Right lobe of liver (tissue), 6 donors: ENCODE results near the gene ROPN1L. TPM values are rescaled to one million over a fixed set of nuclear protein-coding genes. Genes with fewer than 3 reads are reported as not detected.

Experiments used
- ATAC-seq, 4 donors: fragments of 200-7000 bp; cut with Tn5 transposase; one replicate each; pipeline ENCODE4 v1.9.1; 2020; ENCODE audit warnings: mild to moderate bottlenecking in 4 of 4, moderate library complexity in 4 of 4
- DNase-seq, 3 donors: peaks; one replicate each; pipeline ENCODE4 v3.0.0-alpha.2; 2020
- H3K27ac ChIP-seq, 3 donors: fragments of 200-600 bp; one replicate each; pipeline ENCODE4 v1.8.0; 2022
- H3K27me3 ChIP-seq, 2 donors: fragments of 200-600 bp; one replicate each; pipeline ENCODE4 v1.8.0; 2022
- H3K36me3 ChIP-seq, 4 donors: fragments of 200-600 bp; sonication (generic) in 1 of 4; one replicate each; pipeline versions ENCODE4 v1.5.1 to v1.8.0; 2017 to 2022; ENCODE audit warnings: control low read depth in 1 of 4
- H3K4me1 ChIP-seq, 4 donors: fragments of 200-600 bp; sonication (generic) in 1 of 4; one replicate each; pipeline versions ENCODE4 v1.5.1 to v1.8.0; 2017 to 2022; ENCODE audit warnings: control low read depth in 1 of 4
- H3K4me3 ChIP-seq, 3 donors: fragments of 200-600 bp; one replicate each; pipeline ENCODE4 v1.8.0; 2022
- H3K9me3 ChIP-seq, 4 donors: fragments of 200-600 bp; sonication (generic) in 1 of 4; one replicate each; pipeline versions ENCODE4 v1.5.1 to v1.8.0; 2017 to 2022; ENCODE audit warnings: control low read depth in 1 of 4
- POLR2A ChIP-seq: fragments of 450-650 bp; IDR thresholded peaks from one replicate; pipeline ENCODE4 v1.6.1; 2017; ENCODE audit warnings: antibody characterized with exemption, mild to moderate bottlenecking
- WGBS: methylation state at CpG from one replicate; pipeline ENCODE4 v1.1.6; 2018; ENCODE audit warnings: low coverage, low lambda C conversion rate; ENCODE audit not compliant: insufficient coverage; ENCODE audit errors: missing lambda C conversion rate; 5-methylcytosine and 5-hydroxymethylcytosine counted together
- intact Hi-C, 2 donors: fragments of 100-400 bp; cut with DNase I; formaldehyde crosslinking; loops; one replicate each; pipeline versions ENCODE4 v1.11.2 to v1.14.1; 2022
- total RNA-seq, 6 experiments: library from RNA; depleted of rRNA in 2 of 6; stranded (reverse); fragments of >200 nt in 2 of 6; fragmentation: NEBNext Ultra II Directional in 3 of 6; extraction: Animal tissue kit (Norgen Biotek cat#: 25700) in 3 of 6; gene quantifications; one replicate each; pipeline versions ENCODE4 v1.1.0 to v1.2.4, GENCODE V29; 2016 to 2023
- TF ChIP-seq, protein P1 (sequence below), 4 donors: fragments of 200-600 bp in 3 of 4; fragments of 450-650 bp in 1 of 4; IDR thresholded peaks; one replicate each; pipeline versions ENCODE4 v1.5.1 to v1.8.0; 2016 to 2022; ENCODE audit warnings: antibody characterized with exemption in 4 of 4, mild to moderate bottlenecking in 2 of 4
- donor health status: DM: no; HTN: yes; CAD: no.
- donor health status: DM: no; HTN: no; CAD: no.
- donor health status: DM: no; HTN: no; CAD: no.
- donor health status: DM: no; HTN: yes; CAD: no.
- donor health status: DM: no; HTN: yes; CAD: no.

ROPN1L gene
- total RNA-seq, 6 experiments from 2014 or later: 0.24 to 0.83 (median 0.40) TPM; not detected in 2

DNA sequence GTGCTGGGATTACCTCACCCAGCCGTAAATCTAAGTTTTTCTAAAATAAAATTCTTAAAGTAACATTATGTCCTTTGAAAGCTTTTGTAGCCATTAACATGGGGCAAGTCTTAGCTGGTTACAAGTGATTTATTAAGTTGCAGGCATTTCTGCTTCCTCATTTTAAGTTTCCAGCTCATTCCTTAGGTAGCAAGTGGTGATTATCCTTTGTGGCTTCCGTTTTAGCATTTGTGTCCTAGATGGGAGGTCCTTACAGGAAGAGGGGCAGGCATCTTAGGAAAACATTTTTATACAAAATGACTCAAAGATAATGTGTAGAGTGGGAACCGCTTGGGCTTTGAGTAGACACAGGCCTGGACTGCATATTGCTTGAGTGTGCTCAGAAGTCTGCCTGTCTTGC, 35.0 kb upstream of the ROPN1L start:
- no peak for DNase-seq
- no peaks in the 10 kb centered on the region for H3K27me3 ChIP-seq
- H3K4me3 ChIP-seq: no peak overlapping the region
- 75% methylated on average over 3 of the region's 3 CpGs for WGBS
- no peak for ATAC-seq
- no peaks in the 10 kb centered on the region for H3K4me1 ChIP-seq
- no peak overlapping the region for H3K27ac ChIP-seq
- H3K9me3 ChIP-seq: no peaks in the 10 kb centered on the region
- H3K36me3 ChIP-seq: peaks cover 0 to 100% (median 47%) of the 10 kb centered on the region in 4 donors
- TF ChIP-seq, protein P1, sequence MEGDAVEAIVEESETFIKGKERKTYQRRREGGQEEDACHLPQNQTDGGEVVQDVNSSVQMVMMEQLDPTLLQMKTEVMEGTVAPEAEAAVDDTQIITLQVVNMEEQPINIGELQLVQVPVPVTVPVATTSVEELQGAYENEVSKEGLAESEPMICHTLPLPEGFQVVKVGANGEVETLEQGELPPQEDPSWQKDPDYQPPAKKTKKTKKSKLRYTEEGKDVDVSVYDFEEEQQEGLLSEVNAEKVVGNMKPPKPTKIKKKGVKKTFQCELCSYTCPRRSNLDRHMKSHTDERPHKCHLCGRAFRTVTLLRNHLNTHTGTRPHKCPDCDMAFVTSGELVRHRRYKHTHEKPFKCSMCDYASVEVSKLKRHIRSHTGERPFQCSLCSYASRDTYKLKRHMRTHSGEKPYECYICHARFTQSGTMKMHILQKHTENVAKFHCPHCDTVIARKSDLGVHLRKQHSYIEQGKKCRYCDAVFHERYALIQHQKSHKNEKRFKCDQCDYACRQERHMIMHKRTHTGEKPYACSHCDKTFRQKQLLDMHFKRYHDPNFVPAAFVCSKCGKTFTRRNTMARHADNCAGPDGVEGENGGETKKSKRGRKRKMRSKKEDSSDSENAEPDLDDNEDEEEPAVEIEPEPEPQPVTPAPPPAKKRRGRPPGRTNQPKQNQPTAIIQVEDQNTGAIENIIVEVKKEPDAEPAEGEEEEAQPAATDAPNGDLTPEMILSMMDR (IDR thresholded peaks at IDR 0.05): no peak
- no peak for TF ChIP-seq POLR2A
- intact Hi-C loops: no loop called here

DNA sequence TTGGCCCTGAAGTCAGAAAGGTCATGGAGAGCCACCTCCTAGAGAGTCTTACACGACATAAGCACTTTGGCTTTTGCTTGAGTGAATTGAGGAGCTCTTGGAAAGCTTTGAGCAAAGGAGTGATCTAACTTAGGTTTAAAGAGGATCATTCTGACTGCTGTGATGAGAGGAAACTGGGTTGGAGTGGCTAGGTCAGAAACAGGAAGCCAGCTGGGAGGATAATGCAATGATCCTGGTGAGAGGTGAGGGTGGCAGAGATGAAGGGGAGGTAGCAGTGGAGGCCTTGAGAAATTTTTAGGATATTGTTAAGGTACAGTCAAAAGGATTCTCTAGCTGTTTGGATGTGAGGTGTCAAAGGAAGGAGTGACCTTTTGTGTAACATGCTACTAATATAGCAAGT, 32.2 kb upstream of the ROPN1L start:
- ATAC-seq: no peak
- Histone ChIP-seq H3K9me3 (no peaks in the 10 kb centered on the region), H3K4me1 (no peaks in the 10 kb centered on the region), H3K27me3 (no peaks in the 10 kb centered on the region), H3K4me3 (no peak overlapping the region), H3K36me3 (peaks cover 1 to 98% (median 46%) of the 10 kb centered on the region in 4 donors), H3K27ac (no peak overlapping the region)
- 92% methylated on average over 1 of the region's 1 CpG for WGBS
- no peak for DNase-seq
- TF ChIP-seq, protein P1 (IDR thresholded peaks at IDR 0.05): no peak
- TF ChIP-seq POLR2A: no peak
- intact Hi-C loops: no loop called here

DNA sequence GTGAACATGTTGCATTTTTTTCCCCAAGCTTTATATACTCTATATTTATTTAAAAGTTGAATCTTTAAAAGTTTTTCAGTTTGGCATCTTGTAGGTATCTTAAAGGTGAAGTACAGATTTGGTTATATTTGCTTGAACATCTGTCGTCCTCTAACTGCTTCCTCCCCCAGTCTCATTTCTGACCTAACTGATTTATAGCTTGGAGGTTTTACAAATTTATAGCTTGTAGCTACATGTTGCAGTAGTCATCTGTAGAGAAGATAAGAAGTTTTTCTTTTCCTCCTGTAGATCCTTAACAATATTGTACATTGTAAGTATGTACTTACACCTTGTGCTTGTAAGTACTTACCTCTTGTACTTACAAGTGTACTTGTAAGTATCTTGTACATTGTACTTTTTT, 31.0 kb upstream of the ROPN1L start:
- intact Hi-C loops: no loop called here
- H3K36me3 ChIP-seq: peaks cover 4 to 97% (median 44%) of the 10 kb centered on the region in 4 donors
- TF ChIP-seq POLR2A: no peak
- TF ChIP-seq, protein P1 (IDR thresholded peaks at IDR 0.05): no peak

DNA sequence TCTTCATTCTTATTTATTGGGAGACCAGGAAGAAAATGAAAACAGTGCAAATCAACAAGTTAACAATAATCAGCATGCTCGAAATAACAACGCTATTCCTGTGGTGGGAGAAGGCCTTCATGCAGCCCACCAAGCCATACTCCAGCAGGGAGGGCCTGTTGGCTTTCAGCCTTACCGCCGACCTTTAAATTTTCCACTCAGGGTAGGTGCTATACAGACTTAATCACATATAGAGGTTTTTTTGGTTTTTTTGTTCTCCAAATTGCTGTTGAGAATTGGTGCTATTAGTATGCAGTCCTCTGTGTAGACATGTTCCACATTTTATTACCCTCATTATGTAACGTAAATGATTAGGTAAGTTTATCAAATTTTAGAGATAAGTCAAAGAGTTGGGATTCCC, 30.3 kb upstream of the ROPN1L start:
- intact Hi-C loops: no loop called here
- peaks cover 4 to 97% (median 42%) of the 10 kb centered on the region in 4 donors for H3K36me3 ChIP-seq

More for the DNA sequence above, 31.0 kb upstream of the ROPN1L start:
- Histone ChIP-seq H3K27me3 (no peaks in the 10 kb centered on the region), H3K4me1 (no peaks in the 10 kb centered on the region), H3K9me3 (no peaks in the 10 kb centered on the region), H3K27ac (no peak overlapping the region), H3K4me3 (no peak overlapping the region)
- no peak for ATAC-seq
- WGBS: 85% methylated on average over 1 of the region's 1 CpG
- DNase-seq: no peak

More for the DNA sequence above, 30.3 kb upstream of the ROPN1L start:
- no peak for DNase-seq
- ATAC-seq: no peak
- TF ChIP-seq POLR2A: no peak
- TF ChIP-seq, protein P1 (IDR thresholded peaks at IDR 0.05): no peak
- Histone ChIP-seq H3K9me3 (no peaks in the 10 kb centered on the region), H3K27ac (no peak overlapping the region), H3K4me3 (no peak overlapping the region), H3K4me1 (no peaks in the 10 kb centered on the region), H3K27me3 (no peaks in the 10 kb centered on the region)
- 90% methylated on average over 3 of the region's 5 CpGs for WGBS
